Neural crest cell (in vitro differentiated cells): ENCODE results near the gene GABRP. TPM values are rescaled to one million over a fixed set of nuclear protein-coding genes. Genes with fewer than 3 reads are reported as not detected.
"Not testable (repeated sequence)": the region's sequence is repeated elsewhere in the genome, so short reads cannot be mapped to it uniquely, and the experiment has no call there.

Experiments
- DNase-seq: peaks from one replicate; pipeline ENCODE4 v3.0.0; 2021; ENCODE audit warnings: low read depth, mixed read lengths, low spot score
- H3K27ac Mint-ChIP-seq: one replicate; pipeline ENCODE4 v1.8.0; 2021; ENCODE audit warnings: mild to moderate bottlenecking, mixed read lengths; ENCODE audit not compliant: unreplicated experiment
- H3K27me3 Mint-ChIP-seq: 2 replicates; pipeline ENCODE4 v1.8.0; 2021; ENCODE audit warnings: low read depth, mild to moderate bottlenecking, mixed read lengths
- H3K36me3 Mint-ChIP-seq: 2 replicates; pipeline ENCODE4 v1.8.0; 2021; ENCODE audit warnings: low read depth, mild to moderate bottlenecking, mixed read lengths
- H3K4me1 Mint-ChIP-seq: 2 replicates; pipeline ENCODE4 v1.8.0; 2021; ENCODE audit warnings: mixed read lengths
- H3K4me3 Mint-ChIP-seq: one replicate; pipeline ENCODE4 v1.8.0; 2021; ENCODE audit warnings: mild to moderate bottlenecking, mixed read lengths
- H3K9me3 Mint-ChIP-seq: 2 replicates; pipeline ENCODE4 v1.8.0; 2021; ENCODE audit warnings: mixed read lengths
- CTCF ChIP-seq: fragments of 200-600 bp; sonication (generic); conservative IDR thresholded peaks from 2 replicates; pipeline ENCODE4 v1.5.0; 2021; ENCODE audit warnings: antibody characterized with exemption, mild to moderate bottlenecking
- total RNA-seq: library from RNA; stranded (reverse); gene quantifications from 2 replicates; pipeline ENCODE4 v1.2.1, GENCODE V29; 2021

The GABRP gene
- total RNA-seq, 1 donor from 2014 or later = not detected

- DNase-seq = no peak
- Mint-ChIP-seq H3K4me3 (no peak overlapping the region), H3K9me3 (peaks cover 3% of the 10 kb centered on the region), H3K27ac (no peak overlapping the region), H3K4me1 (no peaks in the 10 kb centered on the region), H3K36me3 (no peaks in the 10 kb centered on the region), H3K27me3 (peaks cover 2% of the 10 kb centered on the region)
- TF ChIP-seq CTCF = no peak
These were observed 48.7 kb downstream of the GABRP start for GRCh38 chr5:170832241-170832640.

DNA sequence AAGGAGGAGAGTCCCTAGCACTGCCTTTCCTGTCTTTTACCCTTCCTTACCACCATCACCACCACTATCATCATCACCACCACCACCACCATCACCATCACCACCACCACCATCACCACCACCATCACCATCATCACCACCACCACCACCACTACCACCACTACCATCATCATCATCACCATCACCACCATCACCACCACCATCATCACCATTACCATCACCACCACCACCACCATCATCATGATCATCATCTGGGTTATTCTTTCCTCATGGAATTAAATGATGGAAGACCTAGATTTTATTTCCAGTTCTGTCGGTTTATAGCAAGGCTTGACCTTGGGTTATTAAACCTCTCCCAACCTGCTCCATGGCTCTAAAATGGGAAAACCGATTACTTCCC is 50.5 kb downstream of the GABRP start:
- not testable (repeated sequence) for H3K27me3 Mint-ChIP-seq, H3K27ac Mint-ChIP-seq, H3K9me3 Mint-ChIP-seq, DNase-seq, H3K4me1 Mint-ChIP-seq, H3K4me3 Mint-ChIP-seq, H3K36me3 Mint-ChIP-seq

- no peaks in the 10 kb centered on the region for H3K4me1 Mint-ChIP-seq
- H3K4me3 Mint-ChIP-seq = no peak overlapping the region
- H3K27me3 Mint-ChIP-seq = peaks cover 2% of the 10 kb centered on the region
- no peak for TF ChIP-seq CTCF
- H3K27ac Mint-ChIP-seq = no peak overlapping the region
- no peaks in the 10 kb centered on the region for H3K9me3 Mint-ChIP-seq
- DNase-seq = no peak
- H3K36me3 Mint-ChIP-seq = no peaks in the 10 kb centered on the region
These were observed 52.7 kb downstream of the GABRP start for GRCh38 chr5:170836226-170836625.

GRCh38 chr5:170843870-170844269 is 60.3 kb downstream of the GABRP start:
- H3K27me3 Mint-ChIP-seq = no peaks in the 10 kb centered on the region
- H3K9me3 Mint-ChIP-seq = peaks cover 4% of the 10 kb centered on the region
- peaks cover 5% of the 10 kb centered on the region for H3K4me1 Mint-ChIP-seq
- no peak overlapping the region for H3K27ac Mint-ChIP-seq
- H3K36me3 Mint-ChIP-seq = no peaks in the 10 kb centered on the region
- no peak overlapping the region for H3K4me3 Mint-ChIP-seq
- no peak for TF ChIP-seq CTCF
- no peak for DNase-seq

- Mint-ChIP-seq H3K36me3 (no peaks in the 10 kb centered on the region), H3K27ac (no peak overlapping the region), H3K4me1 (peaks cover 5% of the 10 kb centered on the region), H3K9me3 (peaks cover 4% of the 10 kb centered on the region), H3K27me3 (no peaks in the 10 kb centered on the region), H3K4me3 (no peak overlapping the region)
- DNase-seq = no peak
- TF ChIP-seq CTCF = no peak
These were observed 61.1 kb downstream of the GABRP start for GRCh38 chr5:170844651-170845050.

DNA sequence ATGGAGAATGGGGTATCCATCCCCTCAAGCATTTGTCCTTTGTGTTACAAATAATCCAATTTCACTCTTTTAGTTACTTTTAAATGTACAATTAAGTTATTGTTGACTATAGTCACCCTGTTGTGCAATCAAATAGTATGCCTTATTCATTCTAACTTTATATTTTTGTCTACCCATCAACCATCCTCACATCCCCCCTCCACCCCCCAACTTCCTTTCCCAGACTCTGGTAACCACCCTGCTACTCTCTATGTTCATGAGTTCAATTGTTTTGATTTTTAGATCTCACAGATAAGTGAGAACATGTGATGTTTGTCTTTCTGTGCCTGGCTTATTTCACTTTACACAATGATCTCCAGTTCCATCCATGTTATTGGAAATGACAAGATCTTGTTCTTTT is 62.9 kb downstream of the GABRP start:
- TF ChIP-seq CTCF = no peak
- H3K27me3 Mint-ChIP-seq = no peaks in the 10 kb centered on the region
- H3K27ac Mint-ChIP-seq = no peak overlapping the region
- no peaks in the 10 kb centered on the region for H3K36me3 Mint-ChIP-seq
- H3K4me3 Mint-ChIP-seq = no peak overlapping the region
- DNase-seq = no peak
- peaks cover 4% of the 10 kb centered on the region for H3K9me3 Mint-ChIP-seq
- peaks cover 5% of the 10 kb centered on the region for H3K4me1 Mint-ChIP-seq
